ENCODE measurements around the gene HSPA6. TPM values are rescaled to one million over a fixed set of nuclear protein-coding genes. Genes with fewer than 3 reads are reported as not detected.

The HSPA6 gene
- total and polyA plus RNA-seq, 2 experiments from 2014 or later = not detected

GRCh38 chr1:161478985-161479384 is 45.4 kb upstream of the HSPA6 start (continued):
- TF ChIP-seq ZNF462 (CRISPR knock-in tag; IDR thresholded peaks at IDR 0.05) (no peak), CTCF (conservative IDR thresholded peaks at IDR 0.05; ENCODE audit: low read depth in 2 of 2) (no peak), NANOG (IDR thresholded peaks at IDR 0.05; ENCODE audit: borderline replicate concordance) (no peak), ZNF331 (CRISPR knock-in tag; IDR thresholded peaks at IDR 0.05; ENCODE audit: low read depth) (no peak), ZNF114 (CRISPR knock-in tag; IDR thresholded peaks at IDR 0.05) (no peak), ETS1 (IDR thresholded peaks at IDR 0.05) (no peak)

Measured in GM23338 (cell line).